ENCODE data around the gene INTS4.
"Not testable (repeated sequence)": the region's sequence is repeated elsewhere in the genome, so short reads cannot be mapped to it uniquely, and the experiment has no call there.

The INTS4 gene

GRCh38 chr11:77994434-77995362 is at the start of gene INTS4:
Gene INTS4 (minus strand): TSS chr11:77994668. CDS start chr11:77994643, 25 bp downstream.
- DNase-seq: peak; percentile 100

GRCh38 chr11:78041843-78042440 is 47.5 kb upstream of the INTS4 start:
- DNase-seq: no peak

GRCh38 chr11:78041380-78041719 is 46.9 kb upstream of the INTS4 start:
- not testable (repeated sequence) for DNase-seq

GRCh38 chr11:78040691-78041379 is 46.4 kb upstream of the INTS4 start:
- DNase-seq: no peak

- no peak for DNase-seq
These were observed 45.6 kb upstream of the INTS4 start for GRCh38 chr11:78039919-78040671.

GRCh38 chr11:78039391-78039918 is 45.0 kb upstream of the INTS4 start:
- DNase-seq: no peak

GRCh38 chr11:78038697-78039313 is 44.3 kb upstream of the INTS4 start:
- DNase-seq: no peak

- no peak for DNase-seq
These were observed 43.6 kb upstream of the INTS4 start for GRCh38 chr11:78037825-78038620.

GRCh38 chr11:78037056-78037455 is 42.6 kb upstream of the INTS4 start:
- DNase-seq: no peak

GRCh38 chr11:78036313-78036712 is 41.8 kb upstream of the INTS4 start:
- no peak for DNase-seq

GRCh38 chr11:78034623-78035022 is 40.2 kb upstream of the INTS4 start:
- no peak for DNase-seq

- DNase-seq: no peak
These were observed 38.6 kb upstream of the INTS4 start for GRCh38 chr11:78033040-78033439.

- DNase-seq: no peak
These were observed 37.6 kb upstream of the INTS4 start for GRCh38 chr11:78032090-78032489.

GRCh38 chr11:78031629-78032028 is 37.2 kb upstream of the INTS4 start:
- peak in 1 of 2 experiments; percentile 14 for DNase-seq

GRCh38 chr11:78030429-78031325 is 36.2 kb upstream of the INTS4 start:
- no peak for DNase-seq

- not testable (repeated sequence) for DNase-seq
These were observed 34.0 kb upstream of the INTS4 start for GRCh38 chr11:78028423-78028822.

GRCh38 chr11:78027759-78028158 is 33.3 kb upstream of the INTS4 start:
- no peak for DNase-seq

- DNase-seq: no peak
These were observed 30.9 kb upstream of the INTS4 start for GRCh38 chr11:78025378-78025777.

GRCh38 chr11:78023426-78023825 is 29.0 kb upstream of the INTS4 start:
- DNase-seq: no peak

Measured in NCI-H526 (cell line).